GM19240 (cell line): Measurements from ENCODE around the gene RREB1.

Experiments used
- DNase-seq: peaks from one replicate; pipeline ENCODE4 v3.0.0; 2011; ENCODE audit warnings: low spot score; ENCODE audit not compliant: insufficient read length

Gene RREB1

DNA sequence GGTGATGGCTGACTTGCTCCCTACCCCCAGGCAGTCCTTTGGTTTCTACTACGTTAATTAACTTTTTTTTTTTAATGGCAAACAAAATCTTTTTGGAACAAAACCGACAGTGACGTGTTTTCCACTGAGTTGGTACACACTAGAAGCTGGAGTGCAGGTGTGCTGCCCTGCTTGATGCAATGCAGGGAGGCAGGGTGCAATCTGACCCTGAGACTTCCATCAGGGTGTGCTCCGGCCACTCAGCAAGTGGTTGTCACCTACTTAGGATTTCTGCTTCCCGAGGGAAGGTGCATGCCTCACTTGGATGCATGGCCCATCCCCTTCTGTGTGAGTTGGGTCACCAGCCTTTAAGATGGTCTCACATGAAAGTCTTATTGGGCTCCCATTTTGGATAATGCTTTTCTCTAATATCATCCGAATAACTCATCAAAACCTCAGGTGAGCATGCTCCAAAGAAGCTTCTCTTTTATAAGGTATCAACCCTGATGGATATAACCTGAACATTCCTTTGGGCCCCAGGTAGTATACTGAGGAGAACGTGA, 14.0 kb downstream of the RREB1 start:
- DNase-seq, result no peak

DNA sequence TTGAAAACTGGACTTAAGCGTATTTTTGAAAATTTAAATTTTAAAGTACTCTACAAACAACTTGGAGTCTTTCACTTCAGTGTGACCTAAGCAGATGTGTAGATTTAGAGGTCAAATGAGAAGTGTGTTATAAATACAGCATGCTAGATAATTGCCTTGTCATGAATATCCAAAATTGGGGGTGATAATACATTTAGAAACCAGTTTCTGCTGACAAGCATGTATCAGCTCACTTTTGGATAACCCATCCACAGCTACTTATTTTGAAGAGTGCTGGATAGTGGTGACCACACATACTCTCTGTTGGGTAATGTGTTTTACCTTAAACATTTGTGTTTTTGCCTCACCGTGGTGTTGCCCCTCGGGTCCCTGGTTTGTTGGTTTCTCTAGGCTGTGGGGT, 14.9 kb downstream of the RREB1 start:
- DNase-seq, result no peak

DNA sequence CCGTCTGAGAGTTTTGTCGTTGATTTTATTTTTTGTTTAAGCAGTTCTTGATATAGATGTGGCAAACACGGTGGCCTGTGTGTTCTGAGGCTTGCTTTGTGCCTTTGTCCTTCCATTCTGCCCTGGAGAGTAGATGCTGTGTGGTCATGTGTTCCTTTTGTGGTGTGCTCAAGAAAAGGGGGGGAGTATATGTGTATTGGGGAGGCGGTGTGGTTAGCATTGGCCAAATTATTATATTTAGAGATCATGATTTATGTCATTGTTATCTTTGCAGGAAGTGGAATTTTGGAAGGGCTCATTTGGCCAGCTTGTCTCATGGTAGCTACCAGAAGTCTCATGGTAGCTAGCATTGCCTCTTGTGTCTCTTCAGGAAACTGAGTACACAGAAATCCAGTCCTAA, 16.4 kb downstream of the RREB1 start:
- no peak for DNase-seq

DNA sequence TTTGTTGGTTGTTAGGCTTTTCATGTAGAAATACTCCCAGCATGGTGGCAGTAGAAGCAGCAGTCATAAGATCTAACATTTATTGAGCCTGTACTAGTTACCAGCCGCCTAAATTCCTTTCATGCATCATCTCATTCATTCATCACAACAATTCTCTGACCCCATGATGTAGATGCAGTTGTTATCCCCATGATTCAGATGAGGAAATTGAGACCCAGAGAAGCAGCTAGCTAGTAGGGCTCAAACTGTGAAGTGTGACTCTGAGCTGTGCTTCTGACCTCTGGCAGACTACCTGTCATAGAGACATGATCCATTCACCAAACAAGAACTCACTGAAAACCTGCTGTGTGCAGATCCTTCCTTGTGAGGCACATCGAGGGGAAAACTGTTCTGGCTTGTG, 16.9 kb downstream of the RREB1 start:
- DNase-seq, result no peak

DNA sequence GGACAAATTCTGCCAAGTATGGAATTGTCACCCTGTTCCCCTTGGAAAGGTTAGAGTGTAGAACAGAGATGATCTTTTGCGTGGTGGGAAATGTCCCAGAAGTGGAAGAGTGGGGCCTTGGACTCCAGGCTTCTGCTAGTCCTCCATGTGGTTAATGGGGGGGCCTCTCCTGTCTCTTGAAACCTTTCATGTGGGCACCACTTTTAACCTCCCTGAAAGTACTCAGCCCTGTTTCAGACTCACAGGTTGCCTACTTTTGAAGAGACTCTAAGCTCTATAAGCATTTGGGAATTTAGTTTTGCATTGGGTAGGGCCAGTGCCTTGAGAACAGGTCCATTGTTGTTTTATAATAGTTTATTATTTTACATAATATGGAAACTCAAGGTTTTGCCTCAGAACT, 17.5 kb downstream of the RREB1 start:
- no peak for DNase-seq

DNA sequence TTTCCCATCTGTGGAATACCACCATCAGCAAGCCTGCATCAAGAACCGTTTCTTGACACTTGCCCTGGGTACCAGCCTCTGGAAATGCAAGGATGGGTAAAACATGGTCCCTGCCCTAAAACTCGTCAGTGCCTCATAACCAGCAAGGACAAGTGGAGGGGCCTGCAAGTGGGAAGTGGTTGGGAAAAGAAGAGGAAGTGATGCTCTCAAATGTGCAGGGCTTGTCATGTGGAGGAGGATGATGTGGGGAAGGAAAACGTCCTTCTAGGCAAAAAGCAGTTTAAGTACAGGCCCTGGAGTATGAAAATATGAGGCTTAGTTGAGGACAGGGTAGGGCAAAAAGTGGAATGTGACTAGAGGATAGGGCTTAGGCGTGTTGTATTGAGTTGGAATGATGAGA, 19.0 kb downstream of the RREB1 start:
- no peak for DNase-seq

DNA sequence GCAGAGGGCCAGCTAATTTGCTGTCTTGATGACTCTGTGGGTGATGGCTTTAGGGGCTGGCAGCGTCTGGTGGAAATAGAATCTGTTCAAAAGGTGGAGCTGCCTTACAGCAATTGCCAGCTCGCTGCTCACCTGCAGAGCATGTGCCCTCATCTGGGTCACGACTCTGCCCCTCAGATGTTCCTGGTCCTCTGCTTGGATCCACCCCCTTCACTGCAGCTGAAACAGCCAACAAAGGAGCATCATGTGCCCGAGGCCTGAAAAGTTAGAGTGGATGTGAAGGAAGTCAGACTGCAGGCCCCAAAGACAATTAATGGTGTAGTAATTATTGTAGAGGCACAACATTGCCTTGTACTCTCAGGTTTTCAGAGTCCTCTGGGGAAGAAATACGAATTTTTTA, 19.9 kb downstream of the RREB1 start:
- DNase-seq, result no peak

DNA sequence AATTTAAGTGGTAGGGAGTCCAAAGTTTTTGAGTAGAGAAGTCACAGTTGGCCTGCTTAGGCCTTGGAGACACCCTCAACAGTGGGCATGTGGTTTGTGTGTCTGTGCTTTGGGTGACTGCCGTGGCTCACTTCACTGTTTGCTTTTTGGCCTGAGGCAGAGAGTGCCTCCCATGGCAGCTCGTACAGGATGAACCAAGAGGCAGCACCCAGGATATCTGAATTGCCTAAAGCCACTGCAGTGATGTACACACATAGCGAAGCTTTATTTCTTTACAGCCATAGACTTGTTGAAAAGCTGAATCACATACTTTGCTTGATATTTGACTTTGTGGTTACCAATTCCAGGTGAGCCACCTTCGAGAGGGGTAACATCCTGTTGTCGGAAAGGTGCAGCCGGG, 21.6 kb downstream of the RREB1 start:
- DNase-seq, result no peak

DNA sequence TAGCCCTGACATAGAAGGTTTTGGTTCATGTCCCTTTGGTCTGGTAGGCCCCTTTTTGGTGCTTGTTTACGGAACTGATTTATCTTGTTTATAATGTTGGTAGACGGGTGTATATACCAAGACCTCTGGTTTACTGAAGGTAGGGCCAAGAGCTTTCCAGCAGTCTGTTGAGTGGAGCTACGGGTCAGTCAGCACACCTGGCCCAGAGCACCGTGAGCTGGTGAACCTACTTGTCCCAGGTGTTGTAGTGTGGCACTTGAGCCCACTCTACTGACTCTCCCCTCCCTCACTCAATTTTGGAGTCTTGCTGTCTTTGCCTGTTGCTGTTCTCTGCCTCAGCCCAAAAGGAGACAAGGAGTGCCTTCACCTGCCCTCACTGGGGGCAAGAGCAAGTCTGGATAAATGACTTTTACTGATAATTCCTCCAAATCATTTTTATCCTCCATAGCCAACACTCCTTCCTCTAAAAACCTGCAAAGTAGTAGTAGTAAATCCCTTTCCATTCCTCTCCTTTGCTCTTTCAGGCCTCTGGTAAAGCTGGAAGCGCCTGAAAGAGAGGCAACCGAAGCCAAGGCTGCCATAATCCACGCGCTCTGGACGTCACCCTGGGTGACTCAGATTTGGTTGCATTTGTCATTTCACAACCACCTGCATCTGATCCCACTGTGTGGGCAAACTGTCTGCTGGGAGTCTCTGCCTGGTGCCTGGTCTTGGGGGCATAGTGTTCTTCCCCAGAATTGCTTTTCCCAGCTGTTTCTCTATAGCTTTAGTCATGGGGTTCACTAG, 22.2 kb downstream of the RREB1 start:
- no peak for DNase-seq

DNA sequence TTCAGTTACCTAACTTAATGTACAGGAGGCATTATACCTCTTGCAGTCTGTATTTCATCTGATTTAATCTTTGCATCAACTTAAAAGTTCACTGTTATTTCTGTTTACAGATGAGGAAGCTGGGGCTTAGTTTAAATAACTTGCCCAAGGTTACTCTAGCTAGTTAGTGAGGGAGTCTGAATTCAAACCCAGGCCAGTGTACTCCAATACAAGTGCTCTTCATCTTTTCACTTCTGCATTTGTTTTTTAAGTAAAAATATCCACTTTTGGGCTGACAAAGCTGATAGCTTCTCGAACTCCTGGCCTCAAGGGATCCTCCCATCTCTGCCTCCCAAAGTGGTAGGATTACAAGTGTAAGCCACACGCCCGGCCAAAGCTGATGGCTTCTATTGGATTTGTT, 23.6 kb downstream of the RREB1 start:
- DNase-seq, result no peak

DNA sequence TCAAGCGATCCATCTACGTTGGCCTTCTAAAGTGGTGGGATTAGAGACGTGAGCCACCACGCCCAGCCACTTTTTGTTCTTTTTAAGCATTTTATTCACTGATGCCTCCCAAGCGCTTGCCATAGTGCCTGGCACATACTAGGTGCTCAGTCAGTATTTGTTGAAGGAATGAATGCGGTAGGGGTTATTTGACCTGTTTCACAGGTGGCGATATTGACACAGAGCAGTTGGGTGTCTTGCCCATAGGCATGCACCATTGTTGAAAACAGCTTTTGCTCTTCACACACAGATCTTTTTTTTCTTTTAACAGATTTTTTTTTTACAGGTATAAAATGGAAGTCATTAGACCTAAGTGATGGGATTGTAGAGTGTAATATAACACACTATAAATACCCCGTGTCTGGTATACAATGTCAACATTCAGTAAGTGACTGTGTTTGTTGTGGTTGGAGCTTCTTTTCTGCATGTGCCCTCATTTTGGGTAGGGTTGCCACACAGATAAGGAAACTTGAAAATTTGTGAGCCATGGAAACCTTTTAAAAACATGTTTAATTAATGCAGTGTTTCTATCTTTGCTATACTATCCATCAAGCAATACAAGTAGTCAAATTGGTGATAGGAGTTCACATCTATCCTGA, 24.8 kb downstream of the RREB1 start:
- no peak for DNase-seq

DNA sequence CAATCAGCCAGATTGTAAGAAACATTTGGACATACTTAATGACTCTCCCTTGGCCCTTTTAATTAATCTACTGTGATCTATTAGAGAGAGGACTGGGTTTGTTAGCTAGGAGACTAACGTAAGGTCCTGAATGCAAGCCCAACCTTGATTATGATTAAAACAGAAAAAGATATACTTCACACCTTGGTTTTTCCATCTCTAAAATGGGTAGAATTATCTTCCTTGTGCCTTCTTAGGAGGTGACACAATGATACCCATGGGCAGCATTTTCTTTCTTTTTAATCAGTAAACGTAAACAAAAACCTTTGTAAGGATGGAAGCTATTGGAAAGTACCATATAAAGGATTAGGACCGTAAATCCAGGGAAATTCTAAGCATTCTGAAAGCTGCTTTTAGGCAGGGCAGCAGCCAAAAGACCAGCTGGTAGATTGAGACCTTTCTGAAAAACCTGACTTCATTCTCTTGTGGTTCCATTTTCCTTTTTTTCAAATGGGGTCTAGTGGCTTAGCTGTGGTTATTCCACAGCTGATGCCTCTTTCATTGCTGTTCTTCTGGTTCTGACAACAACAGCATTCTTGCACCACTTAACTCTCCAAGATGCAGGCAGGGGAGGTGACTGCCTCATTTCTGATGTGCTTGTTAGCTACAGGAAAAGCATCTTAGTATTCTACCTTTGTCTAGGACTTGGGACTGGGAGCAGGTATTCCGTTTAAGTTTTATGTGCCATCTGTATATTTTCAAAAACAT, 27.4 kb downstream of the RREB1 start:
- DNase-seq, result no peak

DNA sequence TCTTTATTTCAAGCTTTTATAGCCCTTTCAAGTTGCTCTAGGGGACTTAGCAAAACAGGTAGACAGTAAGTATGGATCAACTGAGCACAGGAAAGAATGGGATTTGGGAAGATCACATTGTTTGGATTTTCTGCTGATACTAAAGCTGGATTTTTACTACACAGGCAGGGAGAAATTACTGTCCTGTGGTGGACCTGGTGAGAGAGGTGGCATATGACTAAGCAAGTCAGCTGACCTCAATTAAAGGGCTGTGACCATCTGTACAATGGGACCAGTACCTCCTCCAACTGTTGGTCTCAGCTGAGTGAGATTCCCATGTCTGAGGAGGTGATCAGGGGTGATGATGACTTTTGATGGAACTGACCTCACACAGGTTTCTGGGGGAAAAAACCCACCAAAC, 28.0 kb downstream of the RREB1 start:
- no peak for DNase-seq

DNA sequence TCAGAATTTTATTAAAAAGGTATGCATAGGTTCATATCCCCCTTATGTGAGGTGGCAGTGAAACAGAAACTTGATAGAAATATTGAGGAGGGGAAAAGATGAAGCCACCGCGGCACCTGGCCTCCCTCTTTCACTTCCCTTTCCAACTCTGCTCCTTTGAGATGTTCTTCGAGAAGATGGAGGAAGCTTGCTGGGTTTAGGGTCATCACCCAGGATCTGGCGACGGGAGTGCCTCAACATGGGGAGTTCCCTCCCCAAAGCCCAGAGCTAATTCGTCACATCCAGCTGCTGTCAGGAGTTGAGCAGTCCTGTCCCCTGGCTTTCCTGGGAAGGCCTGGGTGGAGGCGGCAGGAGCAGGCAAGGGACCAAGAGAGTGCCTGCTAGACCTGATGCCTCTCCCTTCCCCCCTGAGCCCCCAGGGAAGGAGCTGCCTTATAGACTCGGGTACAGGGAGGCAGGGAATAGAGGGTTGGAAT, 29.1 kb downstream of the RREB1 start:
- DNase-seq, result no peak

DNA sequence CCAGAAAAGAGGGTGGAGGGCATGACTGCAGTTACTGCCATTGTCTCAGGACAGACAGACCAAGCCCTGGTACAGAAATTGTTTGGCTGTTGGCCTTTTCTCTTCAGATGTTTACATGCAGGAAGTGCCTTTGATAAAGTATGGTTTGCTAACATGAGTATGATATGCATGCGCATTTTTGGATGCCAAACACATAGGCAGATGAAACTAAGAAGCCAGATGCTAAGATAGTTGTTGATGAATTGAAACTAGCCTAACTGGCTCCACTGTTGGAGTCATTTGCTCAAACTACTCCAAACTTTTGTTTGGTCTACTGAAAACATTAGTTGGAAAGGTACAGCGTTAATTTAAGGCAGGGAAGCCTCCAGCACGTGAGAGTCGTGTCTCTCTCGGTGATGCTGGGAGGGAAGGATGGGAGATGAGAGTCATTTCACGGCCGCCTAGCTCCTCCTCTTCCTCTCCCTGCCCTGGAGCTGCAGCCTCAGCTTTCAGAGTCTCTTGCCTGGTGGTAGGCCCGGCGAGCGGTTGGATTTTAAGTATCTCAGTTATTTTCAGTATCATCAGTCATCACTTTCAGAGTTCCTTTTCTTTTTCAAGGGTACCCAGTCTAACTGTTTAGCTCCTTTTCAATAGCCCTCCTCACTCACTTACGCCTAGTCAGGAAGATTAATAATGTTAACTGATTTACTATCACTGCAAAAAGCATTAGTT, 29.7 kb downstream of the RREB1 start:
- DNase-seq, result no peak

DNA sequence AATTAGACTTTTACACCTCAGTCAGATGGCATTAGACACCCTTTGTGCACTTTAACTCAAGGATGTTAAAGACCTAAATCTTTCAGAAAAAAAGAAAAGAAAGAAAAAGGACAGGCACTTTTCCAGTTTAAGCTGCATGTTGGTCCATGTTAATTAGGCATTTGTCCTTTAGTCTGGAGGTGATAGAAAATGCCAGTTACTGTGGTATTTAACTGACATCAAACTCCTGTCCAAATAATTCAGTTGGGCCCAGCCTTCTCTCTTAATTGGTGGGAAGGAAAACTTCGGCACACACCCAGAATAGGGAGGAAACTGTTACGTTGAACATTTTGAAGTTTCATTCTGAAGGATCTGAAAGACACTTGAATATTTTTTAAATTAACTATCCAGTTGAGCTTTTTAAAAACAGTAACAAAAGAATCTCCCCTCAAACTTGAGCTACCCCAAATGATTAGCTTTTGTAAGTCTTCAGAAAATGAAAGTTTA, 30.3 kb downstream of the RREB1 start:
- no peak for DNase-seq

DNA sequence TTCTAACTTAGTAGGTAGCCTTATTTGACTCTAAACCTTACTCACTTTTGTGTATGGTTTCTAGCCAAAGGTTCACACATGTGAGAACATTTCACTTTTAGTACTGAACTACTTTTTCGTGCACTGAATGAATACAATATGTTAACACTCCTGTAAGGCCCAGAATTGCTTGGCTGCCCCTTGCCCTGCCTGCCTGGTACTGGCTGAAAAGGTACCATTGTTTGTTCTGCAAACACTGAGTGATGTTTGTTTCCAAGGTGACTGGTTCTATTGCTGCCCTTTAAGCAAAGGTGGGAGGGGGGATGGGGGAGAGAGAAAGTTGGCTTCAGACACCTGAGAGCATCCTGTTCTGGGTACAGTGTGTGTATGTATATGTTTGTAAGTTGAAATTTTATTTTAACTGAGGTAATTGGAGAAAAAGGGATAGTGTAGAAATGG, 31.2 kb downstream of the RREB1 start:
- DNase-seq, result no peak

DNA sequence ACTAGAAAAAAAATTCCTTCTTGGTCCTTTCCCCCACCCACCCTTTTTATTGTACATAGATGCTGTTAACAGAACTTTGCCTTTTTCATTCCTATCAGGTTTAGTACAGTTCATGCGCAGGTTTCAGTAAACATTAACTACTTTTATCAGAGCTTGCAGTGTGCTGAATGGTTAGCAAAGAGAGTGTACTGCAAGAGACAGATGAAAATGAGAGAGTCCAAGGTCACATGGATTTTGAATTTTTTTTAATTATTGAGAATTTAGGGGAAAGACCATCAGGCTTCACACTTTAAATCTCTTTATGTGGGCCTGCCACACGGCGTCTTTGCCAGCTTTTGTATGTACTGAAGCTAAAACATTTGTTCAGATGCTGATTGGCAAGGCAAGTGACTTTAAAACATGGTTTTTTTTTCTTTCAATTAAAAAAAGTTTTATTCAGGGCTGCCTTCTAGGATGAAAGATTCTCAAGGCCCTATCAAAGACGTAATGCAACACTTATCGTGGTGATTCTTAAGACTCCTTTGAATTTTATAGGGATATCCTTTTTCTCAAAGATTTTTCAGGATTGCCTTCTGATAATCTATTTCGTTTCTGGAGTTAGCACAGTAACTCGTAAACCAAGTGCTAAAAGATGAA, 32.2 kb downstream of the RREB1 start:
- DNase-seq, result no peak

DNA sequence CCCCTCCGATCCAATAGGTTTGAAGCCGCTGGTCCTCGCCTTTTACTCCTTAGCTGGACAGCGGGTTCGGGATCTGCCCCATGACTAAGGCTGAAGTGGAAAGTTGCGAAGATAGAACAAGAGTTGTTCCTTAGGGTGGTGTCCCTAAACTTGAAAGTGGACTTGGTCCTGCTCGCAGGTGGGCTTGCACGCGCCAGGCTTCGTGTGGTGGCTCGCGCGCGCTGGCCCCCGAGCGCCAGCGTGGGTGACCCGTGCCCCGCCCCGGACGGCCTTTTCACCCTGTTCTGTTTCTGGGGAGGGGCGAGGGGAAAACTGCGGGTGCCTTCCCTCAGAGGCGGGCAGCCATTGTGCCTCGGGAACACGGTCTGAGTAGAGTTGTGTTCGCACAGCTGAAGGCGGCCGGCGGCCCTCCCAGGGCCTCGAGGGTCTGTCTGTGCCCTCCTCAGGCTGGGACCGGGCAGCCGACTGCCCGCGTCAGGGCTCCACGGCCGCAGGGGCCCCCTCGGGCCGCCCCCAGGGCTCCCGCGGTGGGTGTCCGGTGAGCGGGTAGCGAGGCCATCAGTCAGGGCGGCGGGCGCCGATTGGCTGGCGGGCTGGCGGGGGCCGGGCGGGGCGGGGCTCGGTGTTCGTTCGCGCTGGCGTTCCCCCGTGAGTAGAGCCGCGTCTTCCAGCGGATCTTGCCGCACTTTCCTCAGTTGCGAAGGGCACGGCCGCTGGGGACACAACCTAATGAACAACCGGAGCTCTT, 33.0 kb downstream of the RREB1 start:
- no peak for DNase-seq

DNA sequence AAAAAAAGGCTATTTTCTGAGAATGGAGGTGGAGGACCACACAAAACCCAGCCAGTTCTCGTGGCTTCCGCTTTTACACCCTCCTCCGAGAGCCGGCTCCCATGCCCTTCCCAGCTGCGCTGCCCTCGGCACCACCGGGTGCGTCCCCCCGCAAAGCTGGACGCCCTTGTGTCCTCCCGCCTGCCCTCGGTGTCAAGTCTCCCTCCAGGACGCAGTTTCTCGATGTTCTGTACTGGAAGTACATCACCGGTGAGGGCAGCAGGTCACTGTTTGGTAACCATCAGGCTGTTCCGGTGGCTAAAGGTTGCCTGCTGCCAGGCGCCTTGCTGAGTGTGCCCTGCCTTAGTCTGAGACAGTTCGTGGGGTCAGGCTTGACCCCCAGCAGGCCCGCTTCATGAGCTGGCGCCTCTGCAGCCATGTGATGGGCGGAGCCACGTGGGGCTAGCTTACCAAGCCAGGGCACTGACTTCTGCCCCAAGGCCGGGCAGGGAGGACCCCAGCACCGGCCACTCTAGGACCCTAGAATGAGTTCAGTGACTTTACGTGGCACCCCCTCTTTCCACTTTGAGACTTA, 34.6 kb downstream of the RREB1 start:
- DNase-seq, result no peak
